Neural cell (in vitro differentiated cells): Measurements from ENCODE around the gene CCNK.

Experiments
- CTCF ChIP-seq: fragments of 450-650 bp; IDR thresholded peaks from 2 replicates; pipeline ENCODE4 v1.5.1; 2014; ENCODE audit warnings: antibody characterized with exemption, mild to moderate bottlenecking, moderate library complexity; ENCODE audit not compliant: poor library complexity, severe bottlenecking
- EZH2 ChIP-seq: fragments of 200-600, 300-800 bp; shearing (Covaris generic), sonication (generic); IDR thresholded peaks from 2 replicates; pipeline ENCODE4 v1.6.1; 2014; ENCODE audit warnings: antibody characterized with exemption, low read length, borderline replicate concordance, mild to moderate bottlenecking; ENCODE audit not compliant: insufficient read depth, poor library complexity, severe bottlenecking
- MXI1 ChIP-seq: fragments of 450-650 bp; conservative IDR thresholded peaks from 2 replicates; pipeline ENCODE4 v1.6.1; 2014; ENCODE audit warnings: antibody characterized with exemption, mild to moderate bottlenecking; ENCODE audit not compliant: poor library complexity, severe bottlenecking
- POLR2AphosphoS5 ChIP-seq: IDR thresholded peaks from 2 replicates; pipeline ENCODE4 v1.6.1; 2012
- RAD21 ChIP-seq: fragments of 450-650 bp; conservative IDR thresholded peaks from 2 replicates; pipeline ENCODE4 v1.6.1; 2014; ENCODE audit warnings: antibody characterized with exemption, mild to moderate bottlenecking, moderate library complexity
- TAF1 ChIP-seq: IDR thresholded peaks from 2 replicates; pipeline ENCODE4 v1.6.1; 2012; ENCODE audit warnings: low read depth

- TF ChIP-seq CTCF (no peak), TAF1 (no peak), RAD21 (no peak), POLR2AphosphoS5 (no peak), EZH2 (no peak), MXI1 (no peak)
Observed at GRCh38 chr14:99505089-99505488, 23.9 kb downstream of the CCNK start.
